ENCODE results near the gene FGF12. TPM values are rescaled to one million over a fixed set of nuclear protein-coding genes. Genes with fewer than 3 reads are reported as not detected.

The FGF12 gene
- total RNA-seq, 1 donor from 2014 or later: 7.0 TPM

- H3K4me1 Mint-ChIP-seq: no peaks in the 10 kb centered on the region
- Histone ChIP-seq H3K27me3 (no peaks in the 10 kb centered on the region), H3K79me2 (ENCODE audit: low read depth) (no peaks in the 10 kb centered on the region), H3K36me3 (no peaks in the 10 kb centered on the region), H2AFZ (replicated peaks) (no peak overlapping the region), H3K27ac (no peak overlapping the region), H3F3A (ENCODE audit: low read depth) (no peaks in the 10 kb centered on the region), H3K4me1 (no peaks in the 10 kb centered on the region), H3K9ac (no peak overlapping the region), H3K4me3 (no peak overlapping the region), H3K9me3 (ENCODE audit: low read depth) (no peaks in the 10 kb centered on the region), H4K20me1 (ENCODE audit: low read depth) (no peaks in the 10 kb centered on the region), H3K4me2 (no peak overlapping the region)
- peaks cover 5% of the 10 kb centered on the region for H3K9me3 Mint-ChIP-seq
- H3K4me3 Mint-ChIP-seq: no peak overlapping the region
- no peaks in the 10 kb centered on the region for H3K36me3 Mint-ChIP-seq
- TF ChIP-seq CTCF (IDR thresholded peaks at IDR 0.05): no peak
- no peak for TF ChIP-seq EZH2phosphoT487 (IDR thresholded peaks at IDR 0.05)
- TF ChIP-seq EZH2 (IDR thresholded peaks at IDR 0.05): no peak
- no peaks in the 10 kb centered on the region for H3K27me3 Mint-ChIP-seq (ENCODE audit: insufficient read depth, low read depth)
- no peak for DNase-seq (ENCODE audit: low spot score)
- H3K27ac Mint-ChIP-seq: no peak overlapping the region
These were observed 605.4 kb downstream of the FGF12 start for GRCh38 chr3:192121923-192122322.

GRCh38 chr3:192108820-192109219, 618.5 kb downstream of the FGF12 start:
- H3K79me2 ChIP-seq (ENCODE audit: low read depth): no peaks in the 10 kb centered on the region
- H3K27ac ChIP-seq: no peak overlapping the region
- no peak overlapping the region for H3K27ac Mint-ChIP-seq
- H3K36me3 ChIP-seq: no peaks in the 10 kb centered on the region
- H3K36me3 Mint-ChIP-seq: no peaks in the 10 kb centered on the region
- H3K4me3 ChIP-seq: no peak overlapping the region
- peaks cover 22% of the 10 kb centered on the region for H3K4me1 Mint-ChIP-seq
- H3K9me3 Mint-ChIP-seq: peaks cover 10% of the 10 kb centered on the region
- H3K27me3 Mint-ChIP-seq (ENCODE audit: insufficient read depth, low read depth): peaks cover 3% of the 10 kb centered on the region
- H3K4me2 ChIP-seq: no peak overlapping the region
- H3K9me3 ChIP-seq (ENCODE audit: low read depth): no peaks in the 10 kb centered on the region
- H3K4me1 ChIP-seq: peaks cover 17% of the 10 kb centered on the region
- H3K27me3 ChIP-seq: no peaks in the 10 kb centered on the region
- DNase-seq (ENCODE audit: low spot score): no peak
- TF ChIP-seq EZH2 (IDR thresholded peaks at IDR 0.05) (no peak), EZH2phosphoT487 (IDR thresholded peaks at IDR 0.05) (no peak), CTCF (IDR thresholded peaks at IDR 0.05) (no peak)
- no peak overlapping the region for H3K4me3 Mint-ChIP-seq
- H3K9ac ChIP-seq: no peak overlapping the region
- no peak overlapping the region for H2AFZ ChIP-seq (replicated peaks)
- no peaks in the 10 kb centered on the region for H4K20me1 ChIP-seq (ENCODE audit: low read depth)
- no peaks in the 10 kb centered on the region for H3F3A ChIP-seq (ENCODE audit: low read depth)

GRCh38 chr3:192106543-192106942, 620.8 kb downstream of the FGF12 start:
- no peak overlapping the region for H2AFZ ChIP-seq (replicated peaks)
- no peaks in the 10 kb centered on the region for H3K36me3 ChIP-seq
- H3K9ac ChIP-seq: no peak overlapping the region
- H3K9me3 ChIP-seq (ENCODE audit: low read depth): no peaks in the 10 kb centered on the region
- H3K4me2 ChIP-seq: no peak overlapping the region
- Mint-ChIP-seq H3K4me3 (no peak overlapping the region), H3K36me3 (peaks cover 2% of the 10 kb centered on the region), H3K27me3 (ENCODE audit: insufficient read depth, low read depth) (peaks cover 2% of the 10 kb centered on the region), H3K27ac (no peak overlapping the region), H3K4me1 (peaks cover 32% of the 10 kb centered on the region), H3K9me3 (peaks cover 7% of the 10 kb centered on the region)
- no peak overlapping the region for H3K27ac ChIP-seq
- H3F3A ChIP-seq (ENCODE audit: low read depth): no peaks in the 10 kb centered on the region
- H4K20me1 ChIP-seq (ENCODE audit: low read depth): no peaks in the 10 kb centered on the region
- H3K79me2 ChIP-seq (ENCODE audit: low read depth): no peaks in the 10 kb centered on the region
- peaks cover 23% of the 10 kb centered on the region for H3K4me1 ChIP-seq
- DNase-seq (ENCODE audit: low spot score): peak; percentile 3
- TF ChIP-seq EZH2phosphoT487 (IDR thresholded peaks at IDR 0.05) (no peak), CTCF (IDR thresholded peaks at IDR 0.05) (no peak), EZH2 (IDR thresholded peaks at IDR 0.05) (no peak)
- no peaks in the 10 kb centered on the region for H3K27me3 ChIP-seq
- no peak overlapping the region for H3K4me3 ChIP-seq
